Naive B cell (primary cell): ENCODE data around the gene ZFY. TPM values are rescaled to one million over a fixed set of nuclear protein-coding genes. Genes with fewer than 3 reads are reported as not detected.

Source experiments
- ATAC-seq, 2 donors: fragments of 150-1000 bp; cut with Tn5 transposase; 2 replicates each; pipeline ENCODE4 v1.10.0; 2021; ENCODE audit warnings: low read depth in 2 of 2, mild to moderate bottlenecking in 2 of 2, moderate library complexity in 2 of 2
- DNase-seq: peaks from one replicate; pipeline ENCODE4 v3.0.0; 2022
- H3K27ac Mint-ChIP-seq, 6 donors: one replicate each; pipeline ENCODE4 v1.8.0; 2020 to 2022; ENCODE audit warnings: mild to moderate bottlenecking in 6 of 6, mixed read lengths in 6 of 6, moderate library complexity in 5 of 6, inconsistent platforms in 2 of 6
- H3K27me3 Mint-ChIP-seq, 3 donors: one replicate each; pipeline ENCODE4 v1.8.0; 2021 to 2022; ENCODE audit warnings: mixed read lengths in 3 of 3, mild to moderate bottlenecking in 1 of 3
- H3K36me3 Mint-ChIP-seq, 2 donors: one replicate each; pipeline ENCODE4 v1.8.0; 2020 to 2022; ENCODE audit warnings: mixed read lengths in 2 of 2, inconsistent platforms in 1 of 2, mild to moderate bottlenecking in 1 of 2
- H3K4me1 Mint-ChIP-seq, 3 donors: one replicate each; pipeline ENCODE4 v1.8.0; 2020 to 2022; ENCODE audit warnings: mixed read lengths in 3 of 3, inconsistent platforms in 1 of 3, mild to moderate bottlenecking in 1 of 3, moderate library complexity in 1 of 3
- H3K4me3 Mint-ChIP-seq, 8 donors: one replicate each; pipeline ENCODE4 v1.8.0; 2020 to 2022; ENCODE audit warnings: mild to moderate bottlenecking in 8 of 8, mixed read lengths in 8 of 8, moderate library complexity in 8 of 8, inconsistent platforms in 2 of 8
- H3K9me3 Mint-ChIP-seq, 7 donors: one replicate each; pipeline ENCODE4 v1.8.0; 2020 to 2022; ENCODE audit warnings: mixed read lengths in 7 of 7, mild to moderate bottlenecking in 5 of 7, inconsistent platforms in 2 of 7, moderate library complexity in 1 of 7
- polyA plus RNA-seq, 6 donors: library from polyadenylated mRNA; unstranded; fragments of 300-500 nt; fragmentation: Illumina TruSeq; gene quantifications; one replicate each; pipeline ENCODE4 v1.2.3, GENCODE V29; 2021; ENCODE audit warnings: low read depth in 6 of 6

The ZFY gene
- 10 to 100 TPM in 1 of 6 donors, not detected in 5; 11.1 TPM for polyA plus RNA-seq

DNA sequence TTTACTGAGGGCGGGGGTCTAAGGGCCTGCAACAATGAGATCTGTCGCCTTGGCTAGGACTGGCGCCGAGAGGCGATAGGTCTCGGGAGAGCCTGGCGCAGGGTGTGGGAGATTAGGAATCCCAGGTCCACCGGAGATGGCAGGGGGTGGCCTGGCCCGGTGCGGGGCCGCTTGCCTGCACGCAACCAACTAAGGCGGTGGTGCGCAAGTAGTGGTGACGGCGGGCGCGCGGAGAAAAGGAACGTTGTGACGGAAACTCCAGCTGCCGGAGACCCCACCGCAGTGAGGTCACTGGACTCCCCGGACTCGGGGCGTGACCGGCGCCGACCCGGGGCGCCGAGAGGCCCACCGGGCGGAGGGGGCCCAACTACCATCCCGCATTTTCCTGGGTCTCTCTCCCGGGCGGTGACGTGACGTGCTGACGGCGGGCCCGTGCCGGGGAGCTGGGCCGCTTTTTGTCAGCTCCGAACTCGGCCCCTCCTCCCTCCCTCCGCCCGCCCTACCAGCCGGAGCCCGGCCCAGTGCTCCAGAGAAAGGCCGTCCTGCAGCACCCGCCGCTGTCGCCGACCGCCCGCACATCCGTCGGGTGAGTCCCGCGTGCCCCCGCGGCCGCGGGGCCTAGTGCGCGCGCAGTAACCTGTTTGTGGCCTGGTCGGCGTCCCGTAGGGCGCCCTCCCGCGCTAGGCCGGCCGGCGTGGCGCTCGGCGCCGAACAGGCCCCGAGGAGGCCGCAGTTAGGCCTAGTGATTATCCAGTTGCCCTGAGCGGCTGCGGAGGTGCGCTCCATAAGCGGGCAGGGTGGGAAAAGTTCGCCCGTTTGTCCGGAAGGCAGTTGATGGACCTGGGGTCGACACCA lies at the start of gene ZFY:
Gene ZFY, plus strand, starts transcription at position 521 of the 855 bp plus-strand sequence. CDS start 18,556 bp downstream, outside the sequence.
- no peak for DNase-seq
- Mint-ChIP-seq H3K27ac (peak within 1 kb of the TSS in 1 of 6 donors; percentile 100), H3K4me3 (peak within 1 kb of the TSS in 2 of 8 donors; percentile 87 to 91), H3K36me3 (no peaks in the 10 kb centered on the region), H3K27me3 (no peaks in the 10 kb centered on the region), H3K9me3 (no peaks in the 10 kb centered on the region), H3K4me1 (peaks cover 0 to 16% (median 0%) of the 10 kb centered on the region in 3 donors)
- peak in 1 of 2 donors; percentile 63 for ATAC-seq

DNA sequence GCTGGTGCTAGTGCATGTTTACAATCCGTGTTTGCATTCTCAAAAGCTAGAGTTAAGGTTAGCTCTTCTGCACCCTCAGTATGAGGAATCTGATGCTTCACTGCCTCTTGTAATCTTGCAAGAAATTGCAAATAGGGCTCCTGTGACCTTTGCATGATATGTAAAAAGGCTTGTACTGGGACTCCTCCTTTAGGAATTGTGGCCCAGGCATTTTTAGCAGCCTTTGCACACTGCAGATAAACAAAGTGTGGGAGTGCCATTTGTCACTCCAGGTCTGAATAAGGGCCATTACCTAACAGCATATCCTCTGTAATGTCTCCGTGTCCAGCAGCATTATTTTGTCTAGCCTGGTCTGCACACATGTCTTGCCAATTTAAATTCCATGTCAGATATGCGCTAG lies 49.3 kb upstream of the ZFY start:
- H3K9me3 Mint-ChIP-seq: no peaks in the 10 kb centered on the region
- H3K27ac Mint-ChIP-seq: no peak overlapping the region
- no peak overlapping the region for H3K4me3 Mint-ChIP-seq
- no peaks in the 10 kb centered on the region for H3K27me3 Mint-ChIP-seq
- no peak for ATAC-seq
- DNase-seq: no peak
- no peaks in the 10 kb centered on the region for H3K36me3 Mint-ChIP-seq
- H3K4me1 Mint-ChIP-seq: no peaks in the 10 kb centered on the region

DNA sequence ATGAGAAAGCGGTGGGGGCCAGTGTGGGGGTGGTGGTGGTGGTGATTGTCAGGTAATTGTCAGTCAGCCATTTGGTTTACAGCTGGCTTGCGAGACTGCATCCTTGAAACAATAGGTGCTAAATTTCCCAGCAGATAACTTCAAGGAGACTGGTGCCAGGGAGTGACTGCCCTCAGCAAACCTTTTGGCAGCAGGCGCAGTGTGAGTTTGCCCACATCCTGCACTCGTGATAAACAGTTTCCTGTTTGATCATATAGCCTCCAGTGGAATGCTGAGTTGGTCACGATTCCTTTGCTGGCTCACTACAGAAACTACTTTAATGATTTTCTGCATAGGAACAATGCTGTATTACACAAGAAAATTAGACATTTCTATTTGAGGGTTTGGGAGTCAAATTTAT lies 47.8 kb upstream of the ZFY start:
- Mint-ChIP-seq H3K36me3 (no peaks in the 10 kb centered on the region), H3K4me3 (no peak overlapping the region), H3K27ac (no peak overlapping the region), H3K27me3 (no peaks in the 10 kb centered on the region), H3K4me1 (no peaks in the 10 kb centered on the region), H3K9me3 (no peaks in the 10 kb centered on the region)
- DNase-seq (no peak), ATAC-seq (no peak)

DNA sequence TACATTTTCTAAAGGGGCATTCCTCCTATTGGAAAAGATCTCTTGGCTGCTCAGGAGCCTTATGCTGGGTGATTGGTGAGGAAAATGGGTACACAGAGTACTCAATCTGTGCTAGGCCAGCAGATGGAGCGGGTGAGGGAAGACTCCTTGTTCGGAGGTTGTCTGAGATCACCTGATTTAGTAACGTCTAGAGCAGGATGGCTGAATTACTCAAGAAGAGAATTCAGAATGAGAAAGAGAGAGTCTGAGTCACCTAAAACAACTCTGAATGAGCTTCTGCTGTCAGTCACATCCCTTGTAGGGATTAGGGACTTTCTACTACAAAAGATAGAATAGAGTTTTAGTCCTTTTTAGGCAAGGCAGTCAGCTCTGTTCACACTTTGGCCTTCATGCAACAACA lies 47.2 kb upstream of the ZFY start:
- Mint-ChIP-seq H3K4me1 (no peaks in the 10 kb centered on the region), H3K4me3 (no peak overlapping the region), H3K36me3 (no peaks in the 10 kb centered on the region), H3K27me3 (no peaks in the 10 kb centered on the region), H3K27ac (no peak overlapping the region), H3K9me3 (no peaks in the 10 kb centered on the region)
- ATAC-seq (no peak), DNase-seq (no peak)

DNA sequence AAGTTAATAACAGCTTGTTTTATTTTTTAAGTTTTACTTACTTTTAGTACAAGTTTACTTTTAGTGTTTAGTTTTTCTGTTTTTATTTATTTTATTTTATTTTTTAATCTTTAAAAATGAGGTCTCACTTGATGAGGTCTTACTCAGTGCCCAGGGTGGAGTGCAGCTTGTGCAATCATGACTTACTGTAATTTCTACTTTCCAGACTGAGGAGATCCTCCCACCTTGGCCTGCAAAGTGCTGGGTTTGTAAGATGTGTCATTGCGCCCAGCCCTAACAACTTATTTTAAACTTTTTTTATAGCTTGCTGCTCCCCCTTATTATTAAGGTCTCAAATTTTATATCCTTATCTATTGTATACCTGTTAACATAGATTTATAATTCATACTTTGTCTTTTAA lies 41.7 kb upstream of the ZFY start:
- DNase-seq: no peak
- no peak for ATAC-seq
- Mint-ChIP-seq H3K27ac (no peak overlapping the region), H3K27me3 (no peaks in the 10 kb centered on the region), H3K36me3 (no peaks in the 10 kb centered on the region), H3K9me3 (peaks cover 0 to 2% (median 0%) of the 10 kb centered on the region in 7 donors), H3K4me1 (no peaks in the 10 kb centered on the region), H3K4me3 (no peak overlapping the region)

DNA sequence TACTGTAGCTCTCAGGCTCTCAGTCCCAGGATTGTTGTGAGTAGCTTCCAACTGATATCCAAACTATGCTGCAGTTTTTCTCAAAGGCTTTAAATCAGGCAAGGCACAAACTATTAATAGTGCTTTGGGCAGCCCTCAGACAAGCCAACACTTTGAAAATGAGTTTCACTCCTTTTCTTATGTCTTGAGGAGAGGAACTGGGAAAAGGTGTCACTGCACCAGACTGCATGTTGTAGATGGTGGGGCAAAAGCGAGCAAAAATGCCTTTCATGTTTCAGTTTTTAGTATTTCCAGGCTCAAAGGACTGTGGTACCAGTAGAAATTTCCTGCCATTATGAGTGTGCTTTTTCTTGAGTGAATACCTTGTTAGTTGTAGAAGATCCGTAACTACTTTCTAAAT lies 39.1 kb upstream of the ZFY start:
- H3K9me3 Mint-ChIP-seq: peaks cover 0 to 2% (median 0%) of the 10 kb centered on the region in 7 donors
- H3K36me3 Mint-ChIP-seq: no peaks in the 10 kb centered on the region
- ATAC-seq: no peak
- no peaks in the 10 kb centered on the region for H3K4me1 Mint-ChIP-seq
- peaks cover 0 to 4% (median 0%) of the 10 kb centered on the region in 3 donors for H3K27me3 Mint-ChIP-seq
- no peak for DNase-seq
- H3K27ac Mint-ChIP-seq: no peak overlapping the region
- no peak overlapping the region for H3K4me3 Mint-ChIP-seq

DNA sequence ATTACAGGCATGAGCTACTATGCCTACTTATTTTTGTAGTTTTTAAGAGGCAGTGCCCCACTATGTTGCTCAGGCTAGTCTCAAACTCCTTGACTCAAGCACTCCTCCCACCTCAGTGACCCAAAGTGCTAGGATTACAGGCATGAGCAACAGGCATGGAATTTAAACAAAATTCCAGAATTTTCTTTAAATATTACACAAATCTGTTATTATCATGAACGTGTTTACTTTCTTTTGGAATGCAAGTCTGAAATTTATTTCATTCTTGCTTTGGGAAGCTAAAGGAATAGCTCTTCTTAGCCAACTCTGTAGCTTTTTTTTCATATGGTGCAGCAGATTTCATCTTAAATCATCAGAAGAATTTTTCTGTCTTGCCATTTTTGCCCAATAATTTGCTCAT lies 27.8 kb upstream of the ZFY start:
- ATAC-seq: no peak
- H3K36me3 Mint-ChIP-seq: no peaks in the 10 kb centered on the region
- peaks cover 0 to 1% (median under 1%) of the 10 kb centered on the region in 3 donors for H3K27me3 Mint-ChIP-seq
- no peak for DNase-seq
- H3K4me3 Mint-ChIP-seq: no peak overlapping the region
- H3K4me1 Mint-ChIP-seq: no peaks in the 10 kb centered on the region
- peaks cover 0 to 6% (median 0%) of the 10 kb centered on the region in 7 donors for H3K9me3 Mint-ChIP-seq
- H3K27ac Mint-ChIP-seq: no peak overlapping the region

DNA sequence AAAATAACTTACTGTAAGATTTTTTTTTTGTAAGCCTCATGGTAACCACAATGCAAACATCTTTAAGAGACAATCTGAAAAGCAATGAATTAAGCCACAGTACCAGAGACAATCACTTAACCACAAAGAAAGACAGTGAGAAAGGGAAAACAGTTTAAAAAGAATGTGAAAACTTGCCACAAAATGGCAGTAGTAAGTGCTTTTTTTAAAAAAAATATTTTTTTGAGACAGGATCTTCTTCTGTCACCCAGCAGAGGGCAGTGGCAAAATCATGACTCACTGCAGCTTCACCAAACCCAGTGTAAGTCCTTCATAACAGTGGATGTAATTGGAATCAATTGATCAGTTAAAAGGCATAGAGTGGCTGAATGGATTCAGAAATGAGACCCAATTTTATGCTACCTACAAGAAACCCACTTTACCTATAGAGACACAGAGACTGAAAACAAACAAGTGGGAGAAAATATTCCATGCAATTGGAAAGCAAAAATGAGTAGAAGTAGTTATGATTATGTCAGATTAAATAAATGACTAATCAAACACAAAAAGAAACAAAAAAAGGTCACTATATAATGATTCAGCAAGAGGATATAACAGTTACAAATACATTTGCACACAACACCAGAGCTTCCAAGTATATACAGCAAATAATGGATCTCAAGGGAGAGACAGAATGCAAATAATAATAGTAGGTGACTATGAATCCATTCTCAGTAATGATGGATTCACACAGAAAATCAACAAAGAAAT lies 21.9 kb upstream of the ZFY start:
- Mint-ChIP-seq H3K4me1 (no peaks in the 10 kb centered on the region), H3K4me3 (no peak overlapping the region), H3K36me3 (no peaks in the 10 kb centered on the region), H3K27me3 (no peaks in the 10 kb centered on the region), H3K27ac (no peak overlapping the region), H3K9me3 (peaks cover 0 to 4% (median 0%) of the 10 kb centered on the region in 7 donors)
- DNase-seq (no peak), ATAC-seq (peak in 1 of 2 donors; percentile 41)

DNA sequence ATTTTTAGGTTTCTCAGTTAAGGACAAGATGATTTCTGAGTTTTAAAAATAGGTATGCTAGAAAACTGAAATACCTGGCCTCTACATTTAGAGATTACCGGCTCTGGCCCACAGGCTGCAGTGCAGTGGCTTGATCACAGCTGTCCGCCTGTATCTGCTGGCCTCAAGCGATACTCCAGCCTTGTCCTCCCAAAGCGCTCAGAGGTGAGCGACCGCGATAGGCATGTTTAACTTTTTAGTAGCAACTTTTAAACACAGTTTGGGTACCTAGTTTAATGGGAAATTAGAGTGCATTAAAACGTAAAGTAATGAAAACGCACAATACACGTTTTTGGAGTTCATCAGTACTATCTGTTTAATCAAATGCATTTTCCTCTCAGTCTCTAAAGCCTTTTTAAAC lies 1.1 kb upstream of the ZFY start:
- Mint-ChIP-seq H3K27me3 (no peaks in the 10 kb centered on the region), H3K36me3 (no peaks in the 10 kb centered on the region), H3K9me3 (peaks cover 0 to 2% (median 0%) of the 10 kb centered on the region in 7 donors), H3K4me1 (peaks cover 0 to 9% (median 0%) of the 10 kb centered on the region in 3 donors), H3K4me3 (peak overlapping the region in 2 of 8 donors; percentile 87 to 91), H3K27ac (no peak overlapping the region)
- ATAC-seq (no peak), DNase-seq (no peak)

DNA sequence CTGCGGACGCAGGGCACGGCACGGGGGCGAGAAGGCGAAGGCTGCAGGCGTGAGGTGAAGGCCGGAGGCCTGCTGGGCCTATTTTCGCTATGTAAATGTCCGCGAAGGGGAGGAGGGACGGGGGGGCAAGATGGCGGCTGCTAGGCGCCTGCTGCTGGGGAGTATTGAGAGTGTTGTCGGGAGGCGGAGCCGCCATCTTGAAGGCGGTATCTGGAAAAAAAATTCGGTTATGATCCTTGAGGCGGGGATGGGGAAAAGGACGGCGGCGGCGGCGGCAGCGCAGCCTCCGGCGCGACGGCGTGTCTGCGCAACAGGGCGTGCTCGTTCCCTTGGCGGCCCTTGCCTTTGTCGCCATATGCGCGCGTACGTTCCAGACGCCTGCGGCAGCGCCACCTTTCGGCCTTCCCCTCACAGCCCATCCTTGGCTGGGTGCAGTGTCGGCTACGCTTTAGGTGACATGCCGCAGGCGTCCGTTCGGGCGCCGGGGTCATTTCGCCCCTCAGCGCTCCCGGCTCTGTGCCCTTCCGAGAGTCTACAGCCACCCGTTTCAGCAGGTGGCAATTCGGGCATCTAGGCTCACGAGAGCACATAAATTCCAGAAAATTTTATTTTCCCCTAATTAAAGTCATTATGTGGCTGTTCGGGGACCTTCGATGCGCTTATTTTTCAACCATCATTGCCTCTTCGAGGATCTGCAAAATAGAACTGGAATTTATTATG lies 695 bp downstream of the ZFY start:
- H3K4me3 Mint-ChIP-seq: peak overlapping the region in 2 of 8 donors; percentile 87 to 91
- ATAC-seq (peak in 1 of 2 donors; percentile 67), DNase-seq (no peak)
- H3K27me3 Mint-ChIP-seq: no peaks in the 10 kb centered on the region
- H3K9me3 Mint-ChIP-seq: no peaks in the 10 kb centered on the region
- peak overlapping the region in 1 of 6 donors; percentile 100 for H3K27ac Mint-ChIP-seq
- no peaks in the 10 kb centered on the region for H3K36me3 Mint-ChIP-seq
- peaks cover 0 to 16% (median 0%) of the 10 kb centered on the region in 3 donors for H3K4me1 Mint-ChIP-seq

DNA sequence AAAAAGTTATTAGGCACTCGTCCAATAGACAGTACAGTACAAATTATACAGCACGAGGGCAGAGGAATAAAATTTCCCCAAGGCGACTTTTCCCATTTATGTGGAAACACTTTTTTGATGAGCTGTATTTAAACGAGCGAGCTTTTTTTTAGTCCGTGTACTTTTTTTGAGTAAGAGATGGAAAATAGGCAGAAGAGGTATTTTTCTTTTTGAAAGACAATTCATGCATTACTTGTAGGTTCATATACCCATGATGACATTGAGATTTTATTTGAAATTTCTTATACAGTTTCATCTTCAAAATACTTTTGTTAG lies 1.2 kb downstream of the ZFY start:
- H3K27me3 Mint-ChIP-seq: no peaks in the 10 kb centered on the region
- ATAC-seq: no peak
- H3K27ac Mint-ChIP-seq: peak overlapping the region in 1 of 6 donors; percentile 100
- no peak for DNase-seq
- H3K4me3 Mint-ChIP-seq: peak overlapping the region in 2 of 8 donors; percentile 87 to 91
- H3K9me3 Mint-ChIP-seq: no peaks in the 10 kb centered on the region
- peaks cover 0 to 16% (median 0%) of the 10 kb centered on the region in 3 donors for H3K4me1 Mint-ChIP-seq
- no peaks in the 10 kb centered on the region for H3K36me3 Mint-ChIP-seq

DNA sequence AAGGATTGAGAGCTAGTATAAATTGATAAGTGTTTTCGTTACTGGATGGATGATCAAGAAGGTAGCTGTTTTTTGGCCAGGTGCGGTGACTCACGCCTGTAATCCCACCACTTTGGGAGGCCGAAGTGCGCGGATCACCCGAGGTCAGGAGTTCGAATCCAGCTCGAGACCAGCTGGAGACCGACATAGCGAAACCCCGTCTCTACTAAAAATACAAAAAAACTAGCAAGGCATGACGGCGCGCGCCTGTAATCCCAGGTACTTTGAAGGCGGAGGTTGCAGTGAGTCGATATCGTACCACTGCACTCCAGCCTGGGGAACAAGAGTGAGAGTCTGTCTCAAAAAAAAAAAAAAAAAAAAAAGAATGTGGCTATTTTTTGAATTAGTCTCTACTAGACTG lies 2.0 kb downstream of the ZFY start:
- ATAC-seq: no peak
- no peaks in the 10 kb centered on the region for H3K36me3 Mint-ChIP-seq
- no peaks in the 10 kb centered on the region for H3K27me3 Mint-ChIP-seq
- no peaks in the 10 kb centered on the region for H3K9me3 Mint-ChIP-seq
- peak overlapping the region in 2 of 8 donors; percentile 87 to 91 for H3K4me3 Mint-ChIP-seq
- DNase-seq: no peak
- no peak overlapping the region for H3K27ac Mint-ChIP-seq
- H3K4me1 Mint-ChIP-seq: peaks cover 0 to 16% (median 0%) of the 10 kb centered on the region in 3 donors

DNA sequence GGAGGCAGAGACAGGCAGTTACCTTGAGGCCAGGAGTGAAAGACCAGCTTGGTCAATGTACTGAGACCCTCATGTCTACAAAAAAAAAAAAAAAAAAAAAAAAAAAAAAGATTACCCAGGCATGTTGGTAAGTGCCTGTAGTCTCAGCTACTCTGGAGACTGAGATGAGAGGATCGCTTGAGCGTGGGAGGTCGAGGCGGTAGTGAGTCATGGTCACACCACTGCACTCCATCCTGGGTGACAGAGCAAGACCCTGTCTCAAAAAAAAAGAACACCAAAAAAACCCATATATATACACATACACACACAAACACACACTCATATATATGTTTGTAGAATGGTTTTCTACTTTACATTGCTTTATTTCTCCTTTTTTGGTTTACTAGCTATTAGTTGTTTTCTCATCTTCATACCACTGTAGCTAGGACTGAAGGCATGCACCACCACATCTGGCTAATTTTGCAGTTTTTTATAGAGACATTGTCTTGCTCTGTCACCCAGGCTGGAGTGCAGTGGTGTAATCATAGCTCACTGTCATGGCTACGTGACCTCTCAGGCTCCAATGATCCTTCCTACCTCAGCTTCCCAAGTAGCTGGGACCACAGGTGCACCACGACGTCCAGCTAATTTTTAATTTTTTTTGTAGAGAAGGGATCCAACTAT lies 14.5 kb downstream of the ZFY start:
- Mint-ChIP-seq H3K4me3 (no peak overlapping the region), H3K27ac (no peak overlapping the region), H3K4me1 (peaks cover 0 to 36% (median 0%) of the 10 kb centered on the region in 3 donors), H3K36me3 (no peaks in the 10 kb centered on the region), H3K27me3 (no peaks in the 10 kb centered on the region), H3K9me3 (no peaks in the 10 kb centered on the region)
- no peak for DNase-seq
- peak in 1 of 2 donors; percentile 41 for ATAC-seq
